HepG2 (cell line): Measurements from ENCODE around the gene CHST13. TPM values are rescaled to one million over a fixed set of nuclear protein-coding genes. Genes with fewer than 3 reads are reported as not detected.

Source experiments
- CEBPG ChIP-seq: IDR thresholded peaks from 2 replicates; pipeline ENCODE4 v1.6.1; 2016
- MLX ChIP-seq: IDR thresholded peaks from 2 replicates; pipeline ENCODE4 v1.6.1; 2016
- NCOA1 ChIP-seq: sonication (generic); formaldehyde crosslinking; IDR thresholded peaks from 2 replicates; pipeline ENCODE4 v1.9.0; 2021; ENCODE audit warnings: missing genetic modification reagents
- NR0B2 ChIP-seq: sonication (generic); formaldehyde crosslinking; IDR thresholded peaks from 2 replicates; pipeline ENCODE4 v1.4.0; 2020; ENCODE audit warnings: mild to moderate bottlenecking, missing genetic modification reagents
- PAWR ChIP-seq: sonication (generic); formaldehyde crosslinking; IDR thresholded peaks from 2 replicates; pipeline ENCODE4 v1.4.0; 2020; ENCODE audit warnings: missing genetic modification reagents, mild to moderate bottlenecking, borderline replicate concordance
- PHF8 ChIP-seq: sonication (generic); formaldehyde crosslinking; IDR thresholded peaks from 2 replicates; pipeline ENCODE4 v1.5.0; 2020; ENCODE audit warnings: missing genetic modification reagents
- PLRG1 ChIP-seq: fragments of 450-650 bp; conservative IDR thresholded peaks from 2 replicates; pipeline ENCODE4 v1.6.1; 2016
- TFE3 ChIP-seq: IDR thresholded peaks from 2 replicates; pipeline ENCODE4 v1.6.1; 2016
- ZC3H13 ChIP-seq: sonication (generic); formaldehyde crosslinking; IDR thresholded peaks from 2 replicates; pipeline ENCODE4 v1.8.1; 2023; ENCODE audit warnings: mild to moderate bottlenecking, missing genetic modification reagents, moderate library complexity
- ZC3H4 ChIP-seq: sonication (generic); formaldehyde crosslinking; IDR thresholded peaks from 2 replicates; pipeline ENCODE4 v1.4.0; 2020; ENCODE audit warnings: missing genetic modification reagents, borderline replicate concordance
- ZNF142 ChIP-seq: sonication (generic); formaldehyde crosslinking; IDR thresholded peaks from 2 replicates; pipeline ENCODE4 v1.4.0; 2020; ENCODE audit warnings: missing genetic modification reagents
- ZNF234 ChIP-seq: sonication (generic); formaldehyde crosslinking; conservative IDR thresholded peaks from 2 replicates; pipeline ENCODE4 v1.5.1; 2020; ENCODE audit warnings: mild to moderate bottlenecking, missing genetic modification reagents
- ZNF263 ChIP-seq: sonication (generic); formaldehyde crosslinking; IDR thresholded peaks from 2 replicates; pipeline ENCODE4 v1.4.0; 2020; ENCODE audit warnings: missing genetic modification reagents
- ZNF563 ChIP-seq: sonication (generic); formaldehyde crosslinking; IDR thresholded peaks from 2 replicates; pipeline ENCODE4 v1.8.0; 2022; ENCODE audit warnings: mild to moderate bottlenecking, moderate library complexity, missing genetic modification reagents
- ZNF691 ChIP-seq: sonication (generic); formaldehyde crosslinking; IDR thresholded peaks from 2 replicates; pipeline ENCODE4 v1.4.0; 2020; ENCODE audit warnings: missing genetic modification reagents, low read depth, mild to moderate bottlenecking, borderline replicate concordance
- ZNF747 ChIP-seq: sonication (generic); formaldehyde crosslinking; IDR thresholded peaks from 2 replicates; pipeline ENCODE4 v1.8.1; 2023; ENCODE audit warnings: missing genetic modification reagents, mild to moderate bottlenecking, borderline replicate concordance
- ZNF891 ChIP-seq: sonication (generic); formaldehyde crosslinking; IDR thresholded peaks from 2 replicates; pipeline ENCODE4 v1.5.0; 2020; ENCODE audit warnings: mild to moderate bottlenecking, missing genetic modification reagents
- ZSCAN5A ChIP-seq: sonication (generic); formaldehyde crosslinking; IDR thresholded peaks from 2 replicates; pipeline ENCODE4 v1.8.0; 2022; ENCODE audit warnings: mild to moderate bottlenecking, missing genetic modification reagents, borderline replicate concordance
- polyA plus RNA-seq, 8 experiments: library from polyadenylated mRNA; depleted of rRNA in 3 of 8; stranded (reverse) in 7 of 8; unstranded in 1 of 8; fragments of >200 nt; fragmentation: Illumina TruSeq in 4 of 8; extraction: Trizol in 4 of 8; gene quantifications; 2 replicates each; pipeline versions ENCODE4 v1.2.1 to v1.2.3, GENCODE V29; 2011 to 2016; ENCODE audit warnings: low read depth in 4 of 8, missing spikeins in 1 of 8, mixed read lengths in 1 of 8; ENCODE audit not compliant: insufficient read depth in 1 of 8
- total RNA-seq, 5 experiments: library from RNA; depleted of rRNA; stranded (reverse); fragments of >200 nt; fragmentation: Illumina TruSeq; extraction: Trizol; gene quantifications; 2 replicates each; pipeline ENCODE4 v1.2.3, GENCODE V29; 2016; ENCODE audit warnings: low read depth in 1 of 5

CHST13 gene
- total and polyA plus RNA-seq, 2 of the 13 experiments (the other 11 are each of a cell fraction or from before 2014, with no cell fraction given): 32.0 to 43.1 TPM

GRCh38 chr3:126528800-126529541, 5.0 kb downstream of the CHST13 start (continued):
- TF ChIP-seq ZNF691 (CRISPR knock-in tag) (peak; percentile 32; the same call in 1 of the 2 replicates), CEBPG (CRISPR knock-in tag) (peak; percentile 95), NCOA1 (CRISPR knock-in tag) (peak; percentile 85), ZNF747 (CRISPR knock-in tag) (peak; percentile 54; the same call in 1 of the 2 replicates), ZNF234 (CRISPR knock-in tag) (0 out of 2 replicates have a peak, but pooled peaks have one; percentile 35), ZNF563 (CRISPR knock-in tag) (0 out of 2 replicates have a peak, but pooled peaks have one; percentile 18), PAWR (no peak), ZNF891 (peak; percentile 77; the same call in 1 of the 2 replicates), PHF8 (CRISPR knock-in tag) (peak; percentile 54), PLRG1 (no peak), ZNF263 (CRISPR knock-in tag) (peak; percentile 66), ZSCAN5A (no peak), NR0B2 (CRISPR knock-in tag) (no peak; the same call in 1 of the 2 replicates), TFE3 (CRISPR knock-in tag) (peak; percentile 80; the same call in 1 of the 2 replicates), MLX (CRISPR knock-in tag) (0 out of 2 replicates have a peak, but pooled peaks have one; percentile 36), ZC3H13 (CRISPR knock-in tag) (peak; percentile 73; the same call in 1 of the 2 replicates), ZC3H4 (0 out of 2 replicates have a peak, but pooled peaks have one; percentile 59), ZNF142 (CRISPR knock-in tag) (0 out of 2 replicates have a peak, but pooled peaks have one; percentile 78)
